ENCODE results near the gene MYO7B.

The MYO7B gene

GRCh38 chr2:127589841-127590240 lies 54.4 kb downstream of the MYO7B start:
- no peak for DNase-seq (ENCODE audit: low spot score)

- DNase-seq (ENCODE audit: low spot score) = no peak
Observed at GRCh38 chr2:127590386-127591190, 55.1 kb downstream of the MYO7B start.

- DNase-seq (ENCODE audit: low spot score) = peak; percentile 4
Observed at GRCh38 chr2:127591221-127591923, 55.9 kb downstream of the MYO7B start.

GRCh38 chr2:127592761-127593227 lies 57.3 kb downstream of the MYO7B start:
- DNase-seq (ENCODE audit: low spot score) = no peak

GRCh38 chr2:127593228-127594115 lies 58.0 kb downstream of the MYO7B start:
- no peak for DNase-seq (ENCODE audit: low spot score)

- no peak for DNase-seq (ENCODE audit: low spot score)
Observed at GRCh38 chr2:127594116-127594591, 58.7 kb downstream of the MYO7B start.

GRCh38 chr2:127596311-127597045 lies 61.0 kb downstream of the MYO7B start:
- DNase-seq (ENCODE audit: low spot score) = no peak

GRCh38 chr2:127597046-127597983 lies 61.8 kb downstream of the MYO7B start:
- DNase-seq (ENCODE audit: low spot score) = no peak

- DNase-seq (ENCODE audit: low spot score) = no peak
Observed at GRCh38 chr2:127597984-127598380, 62.5 kb downstream of the MYO7B start.

GRCh38 chr2:127598711-127599110 lies 63.2 kb downstream of the MYO7B start:
- DNase-seq (ENCODE audit: low spot score) = no peak

GRCh38 chr2:127599211-127599610 lies 63.7 kb downstream of the MYO7B start:
- DNase-seq (ENCODE audit: low spot score) = no peak

GRCh38 chr2:127604986-127605385 lies 69.5 kb downstream of the MYO7B start:
- DNase-seq (ENCODE audit: low spot score) = no peak

- no peak for DNase-seq (ENCODE audit: low spot score)
Observed at GRCh38 chr2:127605691-127606263, 70.3 kb downstream of the MYO7B start.

GRCh38 chr2:127606625-127607398 lies 71.3 kb downstream of the MYO7B start:
- no peak for DNase-seq (ENCODE audit: low spot score)

- no peak for DNase-seq (ENCODE audit: low spot score)
Observed at GRCh38 chr2:127607399-127607908, 72.0 kb downstream of the MYO7B start.

- DNase-seq (ENCODE audit: low spot score) = no peak
Observed at GRCh38 chr2:127608061-127609030, 72.9 kb downstream of the MYO7B start.

- no peak for DNase-seq (ENCODE audit: low spot score)
Observed at GRCh38 chr2:127609031-127609751, 73.7 kb downstream of the MYO7B start.

Data from hematopoietic multipotent progenitor cell treated with erythropoietin and hydrocortisone succinate and interleukin-3 and kit ligand, for 15 days (in vitro differentiated cells).